PC-9 (cell line): ENCODE measurements around the gene CNNM3.

ENCODE experiments used
- CTCF ChIP-seq: fragments of 200-600 bp; sonication (generic); conservative IDR thresholded peaks from 2 replicates; pipeline ENCODE4 v1.6.1; 2017; ENCODE audit warnings: mixed run types, antibody characterized with exemption, mild to moderate bottlenecking, moderate library complexity
- EZH2 ChIP-seq: fragments of 200-600 bp; sonication (generic); IDR thresholded peaks from 2 replicates; pipeline ENCODE4 v1.8.0; 2017; ENCODE audit warnings: antibody characterized with exemption, low read depth

DNA sequence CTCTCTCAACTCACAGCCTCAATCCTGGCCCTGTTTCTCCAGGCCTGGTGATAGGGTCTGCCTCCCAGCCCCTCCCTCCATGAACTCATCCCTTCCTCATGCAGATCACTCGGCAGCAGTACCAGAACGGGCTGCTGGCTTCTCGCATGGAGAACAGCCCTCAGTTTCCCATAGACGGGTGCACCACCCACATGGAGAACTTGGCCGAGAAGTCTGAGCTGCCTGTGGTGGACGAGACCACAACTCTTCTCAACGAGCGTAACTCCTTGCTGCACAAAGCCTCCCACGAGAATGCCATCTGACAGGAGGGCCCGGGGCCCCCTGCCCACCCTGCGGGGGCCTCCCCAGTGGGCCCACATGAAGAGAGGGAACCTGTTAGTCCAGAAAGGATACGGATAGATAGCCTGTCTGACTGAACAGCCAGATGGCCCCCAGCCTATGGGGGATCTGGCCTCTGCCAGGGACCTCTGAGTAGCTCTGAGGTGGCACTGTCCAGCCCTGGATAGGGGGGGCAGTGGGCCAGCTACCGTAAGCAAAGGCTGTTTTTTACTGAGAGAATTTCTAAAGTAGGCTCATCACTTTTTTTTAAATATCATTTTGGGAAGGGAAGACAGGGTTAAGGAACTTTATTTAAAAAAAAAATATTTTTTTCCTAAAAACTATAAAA, 6.7 kb upstream of the CNNM3 start:
- TF ChIP-seq CTCF (no peak), EZH2 (no peak)
